GM12878 (cell line): ENCODE results near the gene UAP1L1. TPM values are rescaled to one million over a fixed set of nuclear protein-coding genes. Genes with fewer than 3 reads are reported as not detected.
A peak's percentile ranks its signal among the peaks of the same experiment; 100 is the strongest.

ENCODE experiments used
- ATAC-seq: fragments of 200-7000 bp; cut with Tn5 transposase; 3 replicates; pipeline ENCODE4 v1.9.1; 2020; ENCODE audit warnings: mild to moderate bottlenecking, moderate library complexity
- BruUV-seq: library from RNA; stranded (reverse); fragments of 400-500 nt; replicated peaks from 2 replicates; lab custom pipeline; 2021; lab: Mats Ljungman, UMichigan
- CTCF ChIA-PET: fragments of 300-600 bp; sonication (Branson Sonifier 250); formaldehyde crosslinking; extraction: SDS; loops from one replicate; lab custom pipeline; 2021; ENCODE audit warnings: inconsistent platforms; lab: Yijun Ruan, JAX
- POLR2A ChIA-PET: fragments of 350-600 bp; formaldehyde crosslinking; extraction: SDS; loops from one replicate; lab custom pipeline; 2021; ENCODE audit warnings: inconsistent platforms; lab: Charles Lee
- RAD21 ChIA-PET: fragments of 300-600 bp; sonication (Branson Sonifier 250); formaldehyde crosslinking; loops from one replicate; lab custom pipeline; 2023; ENCODE audit warnings: antibody characterized with exemption; ENCODE audit not compliant: unreplicated experiment; lab: Charles Lee
- SMC1A ChIA-PET: fragments of 300-600 bp; sonication (Branson Sonifier 250); formaldehyde crosslinking; loops from one replicate; lab custom pipeline; 2023; ENCODE audit not compliant: unreplicated experiment, uncharacterized antibody; lab: Charles Lee
- DNase-seq: peaks from one replicate; pipeline ENCODE4 v3.0.0-alpha.2; 2011; ENCODE audit warnings: low read depth, low spot score
- FAIRE-seq: peaks from 3 replicates; lab custom pipeline; 2011; peaks lifted over from hg19 to GRCh38; lab: Jason Lieb, UNC
- H2AFZ ChIP-seq: 2 replicates; pipeline ENCODE4 v1.6.0; 2011; ENCODE audit warnings: low read depth, low read length, control low read depth; ENCODE audit not compliant: control insufficient read depth
- H3K27ac ChIP-seq: 2 replicates; pipeline ENCODE4 v1.5.1; 2011; ENCODE audit warnings: control low read depth; ENCODE audit not compliant: control insufficient read depth, insufficient read depth
- H3K27me3 ChIP-seq, 2 experiments: replicated peaks in 1 of 2; 2 replicates each; pipeline versions ENCODE4 v1.6.0 to v1.6.1; 2011; ENCODE audit warnings: low read length in 1 of 2; ENCODE audit not compliant: control insufficient read depth in 2 of 2, insufficient read depth in 2 of 2
- H3K36me3 ChIP-seq, 2 experiments: 2 replicates each; pipeline ENCODE4 v1.5.1; 2011; ENCODE audit warnings: low read length in 1 of 2; ENCODE audit not compliant: control insufficient read depth in 2 of 2, insufficient read depth in 2 of 2
- H3K4me1 ChIP-seq: 2 replicates; pipeline ENCODE4 v1.6.1; 2011; ENCODE audit warnings: mild to moderate bottlenecking, low read length, moderate library complexity, mixed read lengths; ENCODE audit not compliant: control insufficient read depth, insufficient read depth
- H3K4me2 ChIP-seq: 2 replicates; pipeline ENCODE4 v1.6.0; 2011; ENCODE audit warnings: control low read depth; ENCODE audit not compliant: control insufficient read depth, insufficient read depth
- H3K4me3 ChIP-seq: fragments of 200-600 bp; sonication (generic); 2 replicates; pipeline ENCODE4 v1.5.1; 2016
- H3K79me2 ChIP-seq: 2 replicates; pipeline ENCODE4 v1.6.0; 2011; ENCODE audit warnings: low read length; ENCODE audit not compliant: control insufficient read depth, insufficient read depth
- H3K9ac ChIP-seq: 2 replicates; pipeline ENCODE4 v1.8.0; 2011; ENCODE audit warnings: low read length, control low read depth, mixed read lengths; ENCODE audit not compliant: control insufficient read depth, insufficient read depth
- H3K9me3 ChIP-seq: replicated peaks from 3 replicates; pipeline ENCODE4 v1.5.1; 2011; ENCODE audit warnings: mild to moderate bottlenecking, low read length; ENCODE audit not compliant: control insufficient read depth, insufficient read depth
- H4K20me1 ChIP-seq: 2 replicates; pipeline ENCODE4 v1.6.0; 2011; ENCODE audit not compliant: control insufficient read depth, insufficient read depth
- CBX5 ChIP-seq: sonication (generic); IDR thresholded peaks from 2 replicates; pipeline ENCODE4 v1.6.1; 2016; ENCODE audit warnings: low read depth, moderate library complexity, mild to moderate bottlenecking, inconsistent platforms
- CEBPZ ChIP-seq: fragments of 150-350 bp; IDR thresholded peaks from 2 replicates; pipeline ENCODE4 v1.6.1; 2016; ENCODE audit warnings: low read depth, low read length
- HSF1 ChIP-seq: fragments of 150-350 bp; IDR thresholded peaks from 2 replicates; pipeline ENCODE4 v1.6.1; 2014; ENCODE audit warnings: mild to moderate bottlenecking, low read depth, low read length
- IKZF1 ChIP-seq: fragments of 450-650 bp; conservative IDR thresholded peaks from 2 replicates; pipeline ENCODE4 v1.6.1; 2017; ENCODE audit warnings: antibody characterized with exemption, mild to moderate bottlenecking
- KAT2A ChIP-seq: conservative IDR thresholded peaks from 2 replicates; pipeline ENCODE4 v1.6.1; 2011; ENCODE audit warnings: low read depth, low read length; ENCODE audit not compliant: control insufficient read depth
- NFYB ChIP-seq: IDR thresholded peaks from 2 replicates; pipeline ENCODE4 v1.6.1; 2011; ENCODE audit warnings: low read depth, mild to moderate bottlenecking, low read length, improper control_type of control experiment, moderate library complexity; ENCODE audit not compliant: insufficient read depth
- POLR2AphosphoS2 ChIP-seq: IDR thresholded peaks from 2 replicates; pipeline ENCODE4 v1.6.1; 2011; ENCODE audit warnings: low read depth, mild to moderate bottlenecking, low read length, improper control_type of control experiment, moderate library complexity
- SPI1 ChIP-seq: IDR thresholded peaks from 2 replicates; pipeline ENCODE4 v1.6.1; 2011; ENCODE audit warnings: low read depth, mild to moderate bottlenecking, low read length, moderate library complexity, borderline replicate concordance; ENCODE audit not compliant: insufficient read depth
- ZNF274 ChIP-seq: IDR thresholded peaks from one replicate; pipeline ENCODE4 v1.8.0; 2011; ENCODE audit not compliant: insufficient read length, insufficient read depth
- WGBS: methylation state at CpG from one replicate; pipeline ENCODE4 v1.1.6; 2016; ENCODE audit warnings: low lambda C conversion rate; ENCODE audit not compliant: insufficient replicate concordance, insufficient coverage; ENCODE audit errors: missing lambda C conversion rate; 5-methylcytosine and 5-hydroxymethylcytosine counted together
- in situ Hi-C: fragments of 300-500 bp; cut with MboI; formaldehyde crosslinking; loops from 9 replicates; pipeline ENCODE4 v1.14.3; 2018; ENCODE audit warnings: mixed read lengths
- intact Hi-C: fragments of 100-400 bp; cut with micrococcal nuclease; formaldehyde crosslinking; loops from one replicate; pipeline ENCODE4 v1.14.2; 2022; ENCODE audit not compliant: unreplicated experiment
- polyA plus RNA-seq, 11 experiments: library from polyadenylated mRNA; depleted of rRNA in 4 of 11; unstranded in 6 of 11; stranded (reverse) in 5 of 11; fragments of >200 nt; fragmentation: Nextera tagmentation in 4 of 11; fragmentation: Illumina TruSeq in 1 of 11; extraction: Ambion mirVana in 4 of 11; extraction: Trizol in 1 of 11; gene quantifications; 1 replicate in 1 of 11; 2 replicates in 10 of 11; pipeline versions ENCODE4 v1.2.1 to v1.2.3, GENCODE V29; 2011 to 2016; ENCODE audit warnings: inconsistent platforms in 2 of 11, missing spikeins in 2 of 11, low read depth in 1 of 11
- total RNA-seq, 4 experiments: library from RNA; depleted of rRNA in 3 of 4; stranded (reverse); fragments of >200 nt in 3 of 4; fragmentation: Illumina TruSeq in 1 of 4; extraction: Trizol in 1 of 4; gene quantifications; 2 replicates each; pipeline versions ENCODE4 v1.2.1 to v1.2.3, GENCODE V29; 2013 to 2021

The UAP1L1 gene
- total and polyA plus RNA-seq, 10 of the 15 experiments (the other 5 are each of a cell fraction or from before 2014, with no cell fraction given), result 0.29 to 15.7 (median 5.8) TPM

- TF ChIP-seq IKZF1 (peak; percentile 54), SPI1 (no peak)
- TF ChIP-seq, all 136 proteins: peak for 17
Observed at GRCh38 chr9:137083394-137084004, 6.2 kb downstream of the UAP1L1 start (continued).

GRCh38 chr9:137084526-137084925 is 7.2 kb downstream of the UAP1L1 start:
- FAIRE-seq (no peak), ATAC-seq (no peak), DNase-seq (no peak)
- Histone ChIP-seq H3K4me2 (no peak overlapping the region), H3K79me2 (peaks cover 10% of the 10 kb centered on the region), H2AFZ (no peak overlapping the region), H3K27me3 (no peaks in the 10 kb centered on the region), H3K4me3 (no peak overlapping the region), H3K4me1 (peaks cover 29% of the 10 kb centered on the region), H3K36me3 (peaks cover 0 to 2% of the 10 kb centered on the region in 2 experiments; a peak in 3 of 4 replicates), H3K9me3 (no peaks in the 10 kb centered on the region), H3K9ac (no peak overlapping the region), H3K27ac (no peak overlapping the region), H4K20me1 (no peaks in the 10 kb centered on the region)
- intact Hi-C loops, result no loop called here
- ChIA-PET SMC1A (interaction anchor here (0.5 to 2.8 kb wide), 4 partner anchors 14 to 424 kb away, joined by 3 to 30 read pairs (median 6); partner anchors contain the start of genes DPP7 and SAPCD2), CTCF (interaction anchor here (0.6 to 5.0 kb wide), 5 partner anchors 11 to 188 kb away, joined by 3 to 80 read pairs (median 5); partner anchors contain the start of genes RNF224 and SAPCD2), RAD21 (interaction anchor here (0.7 to 2.1 kb wide), 4 partner anchors 11 to 30 kb away, joined by 3 to 8 read pairs (median 8); partner anchors contain the start of genes DPP7 and SAPCD2), POLR2A (interaction anchor here (0.6 to 4.6 kb wide), 7 partner anchors 11 to 267 kb away, joined by 3 to 19 read pairs (median 3); partner anchors contain the start of genes SAPCD2 and TMEM210)
- 54% methylated on average over 9 of the region's 9 CpGs for WGBS
- no TSS peak for BruUV-seq
- TF ChIP-seq HSF1 (no peak), ZNF274 (no peak), CEBPZ (no peak), KAT2A (no peak), NFYB (no peak), POLR2AphosphoS2 (0 out of 2 replicates have a peak, but pooled peaks have one; percentile 31), CBX5 (no peak)
- in situ Hi-C loops, result no loop called here
